ACC112 (cell line): ENCODE measurements around the gene LRRC42.
"Not testable (repeated sequence)": the region's sequence is repeated elsewhere in the genome, so short reads cannot be mapped to it uniquely, and the experiment has no call there.

Source experiments
- H2AFZ ChIP-seq: fragments of 200-600 bp; sonication (generic); one replicate; pipeline ENCODE4 v1.6.0; 2017; ENCODE audit warnings: antibody characterized with exemption, low read length; ENCODE audit not compliant: unreplicated experiment
- H3K27ac ChIP-seq: fragments of 200-600 bp; sonication (generic); 2 replicates; pipeline ENCODE4 v1.5.1; 2014; ENCODE audit warnings: low read depth, mild to moderate bottlenecking, antibody characterized with exemption, low read length, moderate library complexity
- H3K27me3 ChIP-seq: fragments of 200-600 bp; sonication (generic); 2 replicates; pipeline ENCODE4 v1.6.1; 2014; ENCODE audit warnings: mild to moderate bottlenecking, antibody characterized with exemption, low read length, moderate library complexity, mixed read lengths; ENCODE audit not compliant: insufficient read depth
- H3K36me3 ChIP-seq: fragments of 200-600 bp; sonication (generic); 2 replicates; pipeline ENCODE4 v1.6.1; 2016; ENCODE audit warnings: mild to moderate bottlenecking, antibody characterized with exemption, low read length, moderate library complexity, mixed read lengths; ENCODE audit not compliant: insufficient read depth
- H3K4me1 ChIP-seq: fragments of 200-600 bp; sonication (generic); one replicate; pipeline ENCODE4 v1.6.1; 2016; ENCODE audit warnings: low read length, mixed read lengths; ENCODE audit not compliant: insufficient read depth, unreplicated experiment, control insufficient read depth
- H3K4me3 ChIP-seq: fragments of 200-600 bp; sonication (generic); 2 replicates; pipeline ENCODE4 v1.5.1; 2014; ENCODE audit warnings: mild to moderate bottlenecking, low read depth, low read length
- H3K79me2 ChIP-seq: fragments of 200-600 bp; sonication (generic); one replicate; pipeline ENCODE4 v1.6.0; 2016; ENCODE audit warnings: low read length; ENCODE audit not compliant: control insufficient read depth, unreplicated experiment, insufficient read depth

Gene LRRC42

GRCh38 chr1:53969323-53969722, 23.2 kb downstream of the LRRC42 start:
- not testable (repeated sequence) for H3K79me2 ChIP-seq, H2AFZ ChIP-seq, H3K27ac ChIP-seq, H3K27me3 ChIP-seq, H3K4me3 ChIP-seq
- peaks cover 21% of the 10 kb centered on the region; the same call in 1 of the 2 replicates for H3K36me3 ChIP-seq
- peaks cover 15% of the 10 kb centered on the region for H3K4me1 ChIP-seq

DNA sequence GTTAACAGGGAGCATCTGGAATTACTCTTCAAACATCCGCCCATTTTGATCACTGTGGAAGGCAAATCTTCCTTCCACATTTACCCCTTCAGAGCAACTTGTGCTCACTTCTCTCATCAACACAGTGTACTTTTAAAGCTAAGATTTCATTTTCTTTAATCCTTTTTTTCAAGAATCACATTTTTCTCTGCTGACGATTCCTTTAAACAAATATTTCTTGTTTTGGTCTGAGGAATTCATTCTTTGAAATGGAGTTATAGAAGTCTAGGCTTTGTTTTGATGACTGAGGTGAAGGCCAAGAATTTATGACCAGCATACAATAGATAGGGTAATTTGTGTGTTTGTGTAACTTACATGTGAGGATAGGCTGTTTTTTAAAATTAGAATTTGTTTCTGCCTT, 25.6 kb downstream of the LRRC42 start:
- no peak overlapping the region for H3K4me3 ChIP-seq
- no peaks in the 10 kb centered on the region for H3K27me3 ChIP-seq
- H3K79me2 ChIP-seq, result no peaks in the 10 kb centered on the region
- H3K27ac ChIP-seq, result peak overlapping the region; percentile 16; the same call in 1 of the 2 replicates
- H3K36me3 ChIP-seq, result peaks cover 12% of the 10 kb centered on the region; the same call in 1 of the 2 replicates
- H3K4me1 ChIP-seq, result peaks cover 15% of the 10 kb centered on the region
- no peak overlapping the region for H2AFZ ChIP-seq

DNA sequence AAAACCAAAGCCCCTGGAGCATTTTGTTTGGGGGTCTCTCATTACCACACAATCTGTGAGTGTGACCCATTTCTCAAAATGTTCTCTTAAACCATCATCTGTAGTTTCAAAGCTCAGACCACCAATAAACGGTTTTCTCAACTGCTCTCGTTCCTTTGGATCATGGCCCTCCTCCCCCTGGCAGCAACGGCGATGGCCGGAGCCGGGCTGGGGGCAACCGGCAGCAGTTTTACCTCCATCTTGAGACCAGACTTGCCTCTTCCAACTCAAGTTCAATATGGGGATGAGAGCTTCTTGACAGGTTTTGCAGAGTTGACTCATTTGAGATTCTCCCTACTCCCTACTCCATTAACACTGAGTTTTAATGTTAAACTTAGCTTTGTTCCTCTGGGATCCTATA, 29.7 kb downstream of the LRRC42 start:
- Histone ChIP-seq H3K27me3 (no peaks in the 10 kb centered on the region), H2AFZ (no peak overlapping the region), H3K27ac (no peak overlapping the region), H3K4me3 (no peak overlapping the region), H3K36me3 (0 out of 2 replicates have a peak, but pooled peaks cover 5% of the 10 kb centered on the region), H3K79me2 (no peaks in the 10 kb centered on the region), H3K4me1 (peaks cover 4% of the 10 kb centered on the region)

DNA sequence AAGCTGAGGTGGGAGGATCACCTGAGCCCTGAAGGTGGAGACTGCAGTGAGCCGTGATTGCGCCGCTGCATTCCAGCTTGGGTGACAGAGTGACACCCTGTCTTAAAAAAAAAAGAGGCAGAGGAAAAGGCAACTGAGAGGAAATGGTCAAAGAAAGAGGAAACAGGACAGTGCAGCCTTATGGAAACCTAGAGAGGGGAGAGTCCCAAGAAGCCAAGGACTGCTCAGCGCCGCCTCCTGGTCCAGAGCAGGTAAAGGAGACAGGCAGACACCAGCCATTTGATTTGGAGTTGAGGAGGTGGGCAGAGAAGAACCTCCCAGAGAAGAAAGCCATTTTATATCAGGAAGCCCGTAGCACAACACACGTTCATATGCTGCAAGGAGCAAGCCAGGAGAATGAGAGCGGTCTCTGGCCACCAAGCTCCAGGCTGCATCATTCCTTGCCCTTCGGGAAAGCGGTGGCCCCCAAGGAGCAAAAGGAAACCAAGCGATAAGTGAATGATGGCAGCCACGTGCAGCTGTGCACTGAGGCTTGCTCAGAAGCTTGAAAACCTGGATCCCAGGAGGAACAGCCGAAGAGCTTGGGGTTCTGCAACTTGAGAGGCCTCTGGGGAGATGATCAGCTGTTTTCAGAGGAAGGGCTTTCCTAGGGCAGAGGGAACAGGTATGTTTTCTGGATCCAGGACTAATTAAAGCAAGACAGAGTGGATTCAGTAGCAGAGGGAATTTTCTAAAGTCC, 33.7 kb downstream of the LRRC42 start:
- Histone ChIP-seq H2AFZ (no peak overlapping the region), H3K79me2 (no peaks in the 10 kb centered on the region), H3K36me3 (no peaks in the 10 kb centered on the region), H3K4me3 (no peak overlapping the region), H3K27ac (no peak overlapping the region), H3K27me3 (no peaks in the 10 kb centered on the region), H3K4me1 (peaks cover 10% of the 10 kb centered on the region)

- Histone ChIP-seq H3K4me1 (peaks cover 10% of the 10 kb centered on the region), H2AFZ (no peak overlapping the region), H3K4me3 (no peak overlapping the region), H3K79me2 (no peaks in the 10 kb centered on the region), H3K36me3 (no peaks in the 10 kb centered on the region), H3K27me3 (no peaks in the 10 kb centered on the region), H3K27ac (no peak overlapping the region)
Observed at GRCh38 chr1:53981220-53981619, 35.1 kb downstream of the LRRC42 start.

- Histone ChIP-seq H3K4me1 (peaks cover 10% of the 10 kb centered on the region), H3K27me3 (no peaks in the 10 kb centered on the region), H3K27ac (no peak overlapping the region), H3K4me3 (peak overlapping the region; percentile 68), H3K79me2 (no peaks in the 10 kb centered on the region), H2AFZ (peak overlapping the region; percentile 94), H3K36me3 (no peaks in the 10 kb centered on the region)
Observed at GRCh38 chr1:53982034-53982762, 36.0 kb downstream of the LRRC42 start.

DNA sequence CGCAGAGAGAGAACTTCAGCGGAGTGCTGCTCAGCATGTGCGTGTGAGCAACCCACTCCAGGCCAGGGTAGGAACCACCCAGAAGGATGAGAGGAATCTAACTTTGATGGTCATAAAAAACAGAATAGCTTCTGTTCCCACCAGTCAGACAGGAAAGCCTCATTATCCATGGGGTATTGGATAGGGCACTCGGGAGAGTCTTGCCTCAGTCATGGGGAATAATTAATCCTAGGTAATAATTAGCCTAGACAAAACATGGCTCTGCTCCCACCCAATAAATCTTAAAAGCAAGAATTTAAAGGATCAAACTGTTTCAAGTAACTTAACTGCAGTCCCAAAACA, 36.6 kb downstream of the LRRC42 start:
- Histone ChIP-seq H2AFZ (peak overlapping the region; percentile 94), H3K79me2 (no peaks in the 10 kb centered on the region), H3K4me1 (peaks cover 10% of the 10 kb centered on the region), H3K4me3 (peak overlapping the region; percentile 68), H3K27me3 (no peaks in the 10 kb centered on the region), H3K36me3 (no peaks in the 10 kb centered on the region), H3K27ac (no peak overlapping the region)

DNA sequence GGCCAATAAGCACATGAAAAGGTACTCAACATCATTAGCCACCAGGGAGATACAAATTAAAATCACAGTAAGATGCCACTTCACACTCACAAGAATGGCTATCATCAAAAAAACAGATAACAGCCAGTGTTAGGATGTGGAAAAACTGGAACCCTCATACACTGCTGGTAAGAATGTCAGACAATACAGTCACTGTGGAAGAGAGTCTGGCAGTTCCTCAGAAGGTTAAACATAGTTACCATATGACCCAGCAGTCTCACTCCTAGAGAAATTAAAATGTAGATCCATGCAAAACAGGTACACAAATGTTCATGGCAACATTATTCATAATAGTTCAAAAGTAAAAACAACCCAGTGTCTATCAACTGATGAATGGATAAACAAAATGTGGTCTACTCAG, 38.6 kb downstream of the LRRC42 start:
- Histone ChIP-seq H3K79me2 (no peaks in the 10 kb centered on the region), H3K27ac (no peak overlapping the region), H3K36me3 (no peaks in the 10 kb centered on the region), H3K27me3 (no peaks in the 10 kb centered on the region), H3K4me3 (no peak overlapping the region), H2AFZ (no peak overlapping the region), H3K4me1 (peaks cover 10% of the 10 kb centered on the region)

- H3K4me1 ChIP-seq, result peaks cover 10% of the 10 kb centered on the region
- no peaks in the 10 kb centered on the region for H3K36me3 ChIP-seq
- no peaks in the 10 kb centered on the region for H3K79me2 ChIP-seq
- H3K4me3 ChIP-seq, result no peak overlapping the region
- H2AFZ ChIP-seq, result no peak overlapping the region
- H3K27me3 ChIP-seq, result no peaks in the 10 kb centered on the region
- no peak overlapping the region for H3K27ac ChIP-seq
Observed at GRCh38 chr1:53986458-53986857, 40.3 kb downstream of the LRRC42 start.

GRCh38 chr1:53987880-53988279, 41.7 kb downstream of the LRRC42 start:
- Histone ChIP-seq H3K27ac (no peak overlapping the region), H3K4me3 (no peak overlapping the region), H3K79me2 (no peaks in the 10 kb centered on the region), H2AFZ (no peak overlapping the region), H3K27me3 (no peaks in the 10 kb centered on the region), H3K4me1 (peaks cover 1% of the 10 kb centered on the region), H3K36me3 (no peaks in the 10 kb centered on the region)
